ENCODE results near the gene CNTNAP5.

Gene CNTNAP5

GRCh38 chr2:124704071-124704925 lies 679.2 kb downstream of the CNTNAP5 start:
- TF ChIP-seq ZFX (IDR thresholded peaks at IDR 0.05; ENCODE audit: borderline replicate concordance): no peak
- TF ChIP-seq, protein P1, sequence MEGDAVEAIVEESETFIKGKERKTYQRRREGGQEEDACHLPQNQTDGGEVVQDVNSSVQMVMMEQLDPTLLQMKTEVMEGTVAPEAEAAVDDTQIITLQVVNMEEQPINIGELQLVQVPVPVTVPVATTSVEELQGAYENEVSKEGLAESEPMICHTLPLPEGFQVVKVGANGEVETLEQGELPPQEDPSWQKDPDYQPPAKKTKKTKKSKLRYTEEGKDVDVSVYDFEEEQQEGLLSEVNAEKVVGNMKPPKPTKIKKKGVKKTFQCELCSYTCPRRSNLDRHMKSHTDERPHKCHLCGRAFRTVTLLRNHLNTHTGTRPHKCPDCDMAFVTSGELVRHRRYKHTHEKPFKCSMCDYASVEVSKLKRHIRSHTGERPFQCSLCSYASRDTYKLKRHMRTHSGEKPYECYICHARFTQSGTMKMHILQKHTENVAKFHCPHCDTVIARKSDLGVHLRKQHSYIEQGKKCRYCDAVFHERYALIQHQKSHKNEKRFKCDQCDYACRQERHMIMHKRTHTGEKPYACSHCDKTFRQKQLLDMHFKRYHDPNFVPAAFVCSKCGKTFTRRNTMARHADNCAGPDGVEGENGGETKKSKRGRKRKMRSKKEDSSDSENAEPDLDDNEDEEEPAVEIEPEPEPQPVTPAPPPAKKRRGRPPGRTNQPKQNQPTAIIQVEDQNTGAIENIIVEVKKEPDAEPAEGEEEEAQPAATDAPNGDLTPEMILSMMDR (IDR thresholded peaks at IDR 0.05): no peak
- H3K27ac ChIP-seq: no peak overlapping the region

GRCh38 chr2:124708661-124709060 lies 683.6 kb downstream of the CNTNAP5 start:
- TF ChIP-seq, protein P1 (IDR thresholded peaks at IDR 0.05): no peak
- no peak for TF ChIP-seq ZFX (IDR thresholded peaks at IDR 0.05; ENCODE audit: borderline replicate concordance)
- no peak overlapping the region for H3K27ac ChIP-seq

DNA sequence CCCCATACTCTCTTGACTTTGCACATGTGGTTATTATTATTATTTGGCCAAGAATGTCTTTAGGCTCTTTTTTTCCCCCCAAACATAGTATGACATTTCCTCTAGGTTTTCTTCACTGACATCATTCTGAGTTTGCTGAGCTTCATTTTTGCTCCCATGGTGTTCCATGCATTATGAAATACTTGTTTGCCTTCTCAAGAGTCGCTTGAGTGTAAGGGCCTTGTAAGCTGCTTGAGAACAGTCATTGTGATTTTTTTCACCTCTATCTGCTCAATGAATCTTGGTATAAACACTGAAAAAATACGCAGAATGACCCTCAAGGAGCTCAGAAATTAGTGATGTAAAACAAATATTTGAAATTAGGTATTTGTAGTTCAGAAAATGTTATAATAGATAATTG lies 688.9 kb downstream of the CNTNAP5 start:
- TF ChIP-seq, protein P1 (IDR thresholded peaks at IDR 0.05): no peak
- no peak for TF ChIP-seq ZFX (IDR thresholded peaks at IDR 0.05; ENCODE audit: borderline replicate concordance)
- H3K27ac ChIP-seq: no peak overlapping the region

GRCh38 chr2:124725187-124725586 lies 700.1 kb downstream of the CNTNAP5 start:
- H3K27ac ChIP-seq: no peak overlapping the region
- TF ChIP-seq, protein P1 (IDR thresholded peaks at IDR 0.05): no peak
- no peak for TF ChIP-seq ZFX (IDR thresholded peaks at IDR 0.05; ENCODE audit: borderline replicate concordance)

DNA sequence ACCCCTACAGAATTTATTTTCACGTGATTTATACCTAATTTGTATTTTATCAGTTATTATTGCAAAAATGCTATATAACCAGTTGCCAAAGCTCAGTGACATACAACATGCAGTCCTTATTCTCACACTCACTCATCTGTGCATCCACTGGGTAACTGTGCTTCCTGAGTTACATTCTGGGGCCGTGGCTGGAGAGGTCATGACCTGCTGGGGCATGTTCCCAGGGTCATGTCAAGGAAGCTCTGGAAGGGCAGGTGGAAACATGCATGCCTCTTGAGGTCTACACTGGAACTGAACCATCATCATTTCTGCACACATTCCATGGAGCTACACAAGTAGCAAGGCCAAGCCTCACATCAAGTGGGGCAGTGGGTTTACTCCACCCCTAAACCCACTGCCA lies 715.5 kb downstream of the CNTNAP5 start:
- no peak for TF ChIP-seq ZFX (IDR thresholded peaks at IDR 0.05; ENCODE audit: borderline replicate concordance)
- TF ChIP-seq, protein P1 (IDR thresholded peaks at IDR 0.05): no peak
- no peak overlapping the region for H3K27ac ChIP-seq

GRCh38 chr2:124753842-124754241 lies 728.8 kb downstream of the CNTNAP5 start:
- no peak overlapping the region for H3K27ac ChIP-seq
- no peak for TF ChIP-seq ZFX (IDR thresholded peaks at IDR 0.05; ENCODE audit: borderline replicate concordance)
- TF ChIP-seq, protein P1 (IDR thresholded peaks at IDR 0.05): no peak

- H3K27ac ChIP-seq: no peak overlapping the region
- TF ChIP-seq ZFX (IDR thresholded peaks at IDR 0.05; ENCODE audit: borderline replicate concordance): no peak
- TF ChIP-seq, protein P1 (IDR thresholded peaks at IDR 0.05): no peak
Measured at GRCh38 chr2:124755386-124755785, 730.3 kb downstream of the CNTNAP5 start.
